Activated CD8-positive, alpha-beta T cell treated with anti-CD3 and anti-CD28 coated beads for 36 hours (primary cell): Measurements from ENCODE around the gene KREMEN1. TPM values are rescaled to one million over a fixed set of nuclear protein-coding genes. Genes with fewer than 3 reads are reported as not detected.

ENCODE experiments used
- ATAC-seq: fragments of 200-7000 bp; cut with Tn5 transposase; one replicate; pipeline ENCODE4 v1.10.0; 2021; ENCODE audit warnings: mild to moderate bottlenecking, moderate library complexity
- CTCF ChIA-PET: fragments of 350-600 bp; sonication (Branson Sonifier 250); formaldehyde crosslinking; loops from one replicate; lab custom pipeline; 2021; ENCODE audit warnings: antibody characterized with exemption; lab: Charles Lee
- POLR2A ChIA-PET: fragments of 350-600 bp; sonication (Branson Sonifier 250); formaldehyde crosslinking; loops from one replicate; lab custom pipeline; 2021; ENCODE audit warnings: antibody characterized with exemption; lab: Charles Lee
- DNase-seq: peaks from one replicate; pipeline ENCODE4 v3.0.0-alpha.2; 2020
- H3K27ac Mint-ChIP-seq: one replicate; pipeline ENCODE4 v1.8.0; 2021; ENCODE audit warnings: mild to moderate bottlenecking, mixed read lengths
- H3K27me3 Mint-ChIP-seq: one replicate; pipeline ENCODE4 v1.8.0; 2021; ENCODE audit warnings: mixed read lengths
- H3K36me3 Mint-ChIP-seq: one replicate; pipeline ENCODE4 v1.8.0; 2021; ENCODE audit warnings: low read depth, mixed read lengths
- H3K4me1 Mint-ChIP-seq: one replicate; pipeline ENCODE4 v1.8.0; 2021; ENCODE audit warnings: low read depth, mixed read lengths
- H3K4me3 Mint-ChIP-seq: one replicate; pipeline ENCODE4 v1.8.0; 2021; ENCODE audit warnings: mild to moderate bottlenecking, moderate library complexity, mixed read lengths
- H3K9me3 Mint-ChIP-seq: one replicate; pipeline ENCODE4 v1.8.0; 2021; ENCODE audit warnings: mixed read lengths
- intact Hi-C: fragments of 100-400 bp; cut with micrococcal nuclease; formaldehyde crosslinking; loops from one replicate; pipeline ENCODE4 v1.10.0; 2022
- total RNA-seq, 2 experiments: library from RNA; stranded (reverse); gene quantifications; one replicate each; pipeline ENCODE4 v1.2.3, GENCODE V29; 2021
- TF ChIP-seq, protein P1 (sequence below): fragments of 200-600 bp; IDR thresholded peaks from one replicate; pipeline ENCODE4 v1.8.0; 2022; ENCODE audit warnings: antibody characterized with exemption, mild to moderate bottlenecking

KREMEN1 gene
- total RNA-seq, 2 experiments from 2014 or later = 0.11 to 0.43 TPM

DNA sequence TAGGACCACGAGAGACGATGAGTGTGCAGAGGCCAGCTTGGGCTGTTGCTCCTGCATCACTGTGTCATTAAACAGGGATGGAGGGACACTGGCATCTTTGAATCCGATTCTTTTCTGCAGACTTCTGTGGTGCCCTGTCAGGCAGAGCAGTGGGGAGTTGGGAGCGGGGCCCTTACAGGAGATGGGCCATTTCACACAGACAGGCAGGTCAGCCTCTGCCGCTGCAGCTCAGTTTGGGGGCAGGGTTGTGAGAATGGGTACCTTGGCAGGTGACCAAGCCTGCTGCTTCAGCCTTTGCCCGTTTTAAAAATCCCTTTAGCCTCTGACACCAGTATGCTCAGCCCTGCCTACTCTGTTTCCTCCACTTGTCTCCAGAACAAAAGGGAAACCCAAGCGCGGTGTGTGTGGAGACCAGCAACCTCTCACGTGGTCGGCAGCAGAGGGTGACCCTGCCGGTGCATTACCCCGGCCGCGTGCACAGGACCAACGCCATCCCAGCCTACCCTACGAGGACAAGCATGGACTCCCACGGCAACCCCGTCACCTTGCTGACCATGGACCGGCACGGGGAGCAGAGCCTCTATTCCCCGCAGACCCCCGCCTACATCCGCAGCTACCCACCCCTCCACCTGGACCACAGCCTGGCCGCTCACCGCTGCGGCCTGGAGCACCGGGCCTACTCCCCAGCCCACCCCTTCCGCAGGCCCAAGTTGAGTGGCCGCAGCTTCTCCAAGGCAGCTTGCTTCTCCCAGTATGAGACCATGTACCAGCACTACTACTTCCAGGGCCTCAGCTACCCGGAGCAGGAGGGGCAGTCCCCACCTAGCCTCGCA is 23.8 kb upstream of the KREMEN1 start:
- Mint-ChIP-seq H3K4me1 (no peaks in the 10 kb centered on the region), H3K9me3 (no peaks in the 10 kb centered on the region), H3K4me3 (no peak overlapping the region), H3K36me3 (peaks cover 8% of the 10 kb centered on the region), H3K27me3 (no peaks in the 10 kb centered on the region), H3K27ac (no peak overlapping the region)
- intact Hi-C loops = no loop called here
- TF ChIP-seq, protein P1, sequence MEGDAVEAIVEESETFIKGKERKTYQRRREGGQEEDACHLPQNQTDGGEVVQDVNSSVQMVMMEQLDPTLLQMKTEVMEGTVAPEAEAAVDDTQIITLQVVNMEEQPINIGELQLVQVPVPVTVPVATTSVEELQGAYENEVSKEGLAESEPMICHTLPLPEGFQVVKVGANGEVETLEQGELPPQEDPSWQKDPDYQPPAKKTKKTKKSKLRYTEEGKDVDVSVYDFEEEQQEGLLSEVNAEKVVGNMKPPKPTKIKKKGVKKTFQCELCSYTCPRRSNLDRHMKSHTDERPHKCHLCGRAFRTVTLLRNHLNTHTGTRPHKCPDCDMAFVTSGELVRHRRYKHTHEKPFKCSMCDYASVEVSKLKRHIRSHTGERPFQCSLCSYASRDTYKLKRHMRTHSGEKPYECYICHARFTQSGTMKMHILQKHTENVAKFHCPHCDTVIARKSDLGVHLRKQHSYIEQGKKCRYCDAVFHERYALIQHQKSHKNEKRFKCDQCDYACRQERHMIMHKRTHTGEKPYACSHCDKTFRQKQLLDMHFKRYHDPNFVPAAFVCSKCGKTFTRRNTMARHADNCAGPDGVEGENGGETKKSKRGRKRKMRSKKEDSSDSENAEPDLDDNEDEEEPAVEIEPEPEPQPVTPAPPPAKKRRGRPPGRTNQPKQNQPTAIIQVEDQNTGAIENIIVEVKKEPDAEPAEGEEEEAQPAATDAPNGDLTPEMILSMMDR = no peak
- CTCF ChIA-PET = interaction anchor here (0.6 to 1.2 kb wide), 2 partner anchors 8 to 220 kb away, joined by 3 to 5 read pairs; no protein-coding TSS in a partner anchor
- ATAC-seq (no peak), DNase-seq (no peak)
- POLR2A ChIA-PET = no interaction called here

DNA sequence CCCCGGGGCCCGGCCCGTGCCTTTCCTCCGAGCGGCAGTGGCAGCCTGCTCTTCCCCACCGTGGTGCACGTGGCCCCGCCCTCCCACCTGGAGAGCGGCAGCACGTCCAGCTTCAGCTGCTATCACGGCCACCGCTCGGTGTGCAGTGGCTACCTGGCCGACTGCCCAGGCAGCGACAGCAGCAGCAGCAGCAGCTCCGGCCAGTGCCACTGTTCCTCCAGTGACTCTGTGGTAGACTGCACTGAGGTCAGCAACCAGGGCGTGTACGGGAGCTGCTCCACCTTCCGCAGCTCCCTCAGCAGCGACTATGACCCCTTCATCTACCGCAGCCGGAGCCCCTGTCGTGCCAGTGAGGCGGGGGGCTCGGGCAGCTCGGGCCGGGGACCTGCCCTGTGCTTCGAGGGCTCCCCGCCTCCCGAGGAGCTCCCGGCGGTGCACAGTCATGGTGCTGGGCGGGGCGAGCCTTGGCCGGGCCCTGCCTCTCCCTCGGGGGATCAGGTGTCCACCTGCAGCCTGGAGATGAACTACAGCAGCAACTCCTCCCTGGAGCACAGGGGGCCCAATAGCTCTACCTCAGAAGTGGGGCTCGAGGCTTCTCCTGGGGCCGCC is 23.1 kb upstream of the KREMEN1 start:
- Mint-ChIP-seq H3K27ac (no peak overlapping the region), H3K4me3 (no peak overlapping the region), H3K4me1 (no peaks in the 10 kb centered on the region), H3K36me3 (peaks cover 8% of the 10 kb centered on the region), H3K27me3 (no peaks in the 10 kb centered on the region), H3K9me3 (no peaks in the 10 kb centered on the region)
- no peak for DNase-seq
- TF ChIP-seq, protein P1 = no peak
- intact Hi-C loops = no loop called here
- ChIA-PET POLR2A (no interaction called here), CTCF (interaction anchor here (1.2 kb wide), 1 partner anchor 9 kb away, joined by 5 read pairs; no protein-coding TSS in a partner anchor)
- ATAC-seq = no peak

DNA sequence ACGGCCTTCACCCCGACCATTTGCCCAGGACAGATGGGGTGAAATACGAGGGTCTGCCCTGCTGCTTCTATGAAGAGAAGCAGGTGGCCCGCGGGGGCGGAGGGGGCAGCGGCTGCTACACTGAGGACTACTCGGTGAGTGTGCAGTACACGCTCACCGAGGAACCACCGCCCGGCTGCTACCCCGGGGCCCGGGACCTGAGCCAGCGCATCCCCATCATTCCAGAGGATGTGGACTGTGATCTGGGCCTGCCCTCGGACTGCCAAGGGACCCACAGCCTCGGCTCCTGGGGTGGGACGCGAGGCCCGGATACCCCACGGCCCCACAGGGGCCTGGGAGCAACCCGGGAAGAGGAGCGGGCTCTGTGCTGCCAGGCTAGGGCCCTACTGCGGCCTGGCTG is 22.4 kb upstream of the KREMEN1 start:
- H3K27ac Mint-ChIP-seq = no peak overlapping the region
- ChIA-PET CTCF (interaction anchor here (1.2 kb wide), 1 partner anchor 10 kb away, joined by 5 read pairs; no protein-coding TSS in a partner anchor), POLR2A (no interaction called here)
- no peaks in the 10 kb centered on the region for H3K4me1 Mint-ChIP-seq
- ATAC-seq = no peak
- no peak for DNase-seq
- no peak overlapping the region for H3K4me3 Mint-ChIP-seq
- H3K36me3 Mint-ChIP-seq = peaks cover 8% of the 10 kb centered on the region
- intact Hi-C loops = no loop called here
- H3K9me3 Mint-ChIP-seq = no peaks in the 10 kb centered on the region
- no peaks in the 10 kb centered on the region for H3K27me3 Mint-ChIP-seq
- TF ChIP-seq, protein P1 = no peak

DNA sequence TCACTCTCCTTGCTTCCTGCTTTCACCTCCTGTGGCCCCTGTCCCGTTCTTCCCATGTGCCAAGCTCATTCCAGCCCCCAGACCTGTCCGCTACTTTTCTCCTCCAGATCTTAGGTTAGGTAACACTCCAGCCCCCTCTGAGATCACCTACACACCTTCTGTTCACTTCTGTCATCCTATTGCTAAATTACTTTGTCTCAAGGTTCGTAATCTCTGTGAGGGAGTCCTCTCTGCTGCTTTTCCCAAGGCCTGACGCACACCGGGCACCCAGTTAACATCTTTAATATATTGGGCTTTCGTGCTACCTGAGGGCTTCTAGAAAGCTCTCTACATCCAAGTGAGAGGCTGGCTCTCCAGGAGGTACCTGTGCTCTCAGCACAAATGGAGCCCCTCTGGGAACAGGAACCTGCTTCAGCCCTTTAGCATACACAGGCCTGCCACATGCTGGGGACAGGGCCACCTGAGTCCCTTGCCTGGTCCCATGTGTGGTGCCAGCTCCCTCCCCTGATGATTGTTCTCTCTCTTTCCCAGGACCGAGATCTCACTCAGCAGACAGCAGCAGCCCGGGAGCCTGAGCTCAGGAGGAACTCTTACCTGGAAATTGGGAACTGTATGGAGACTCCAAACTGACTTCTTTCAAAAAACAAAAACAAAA is 19.7 kb upstream of the KREMEN1 start:
- POLR2A ChIA-PET = interaction anchor here (1.1 kb wide), 1 partner anchor 462 kb away, joined by 3 read pairs; no protein-coding TSS in a partner anchor
- no peak overlapping the region for H3K27ac Mint-ChIP-seq
- no peak overlapping the region for H3K4me3 Mint-ChIP-seq
- H3K36me3 Mint-ChIP-seq = peaks cover 6% of the 10 kb centered on the region
- no peaks in the 10 kb centered on the region for H3K4me1 Mint-ChIP-seq
- ATAC-seq = no peak
- no peaks in the 10 kb centered on the region for H3K9me3 Mint-ChIP-seq
- TF ChIP-seq, protein P1 = no peak
- CTCF ChIA-PET = interaction anchor here (1.2 to 1.6 kb wide), 3 partner anchors 12 to 197 kb away, joined by 3 to 6 read pairs (median 4); no protein-coding TSS in a partner anchor
- intact Hi-C loops = no loop called here
- DNase-seq = no peak
- peaks cover 2% of the 10 kb centered on the region for H3K27me3 Mint-ChIP-seq
